Right ventricle myocardium inferior (tissue), 1 donor: ENCODE results near the gene PDE4DIP. TPM values are rescaled to one million over a fixed set of nuclear protein-coding genes. Genes with fewer than 3 reads are reported as not detected.
"Not testable (repeated sequence)": the region's sequence is repeated elsewhere in the genome, so short reads cannot be mapped to it uniquely, and the experiment has no call there.

Experiments
- ATAC-seq: fragments of 200-7000 bp; cut with Tn5 transposase; one replicate; pipeline ENCODE4 v1.9.1; 2020; ENCODE audit warnings: mild to moderate bottlenecking, moderate library complexity
- DNase-seq: peaks from one replicate; pipeline ENCODE4 v3.0.0; 2021; ENCODE audit errors: missing footprints
- intact Hi-C: fragments of 100-400 bp; cut with DNase I; formaldehyde crosslinking; loops from one replicate; pipeline ENCODE4 v1.11.0; 2022
- total RNA-seq: library from RNA; stranded (reverse); fragmentation: NEBNext Ultra II Directional; extraction: Animal tissue kit (Norgen Biotek cat#: 25700); gene quantifications from one replicate; pipeline ENCODE4 v1.2.1, GENCODE V29; 2021
- donor health status: DM: no; HTN: yes; CAD: no; lungs with severe emphysema.

PDE4DIP gene
- total RNA-seq, 1 donor from 2014 or later: 1,846 TPM

DNA sequence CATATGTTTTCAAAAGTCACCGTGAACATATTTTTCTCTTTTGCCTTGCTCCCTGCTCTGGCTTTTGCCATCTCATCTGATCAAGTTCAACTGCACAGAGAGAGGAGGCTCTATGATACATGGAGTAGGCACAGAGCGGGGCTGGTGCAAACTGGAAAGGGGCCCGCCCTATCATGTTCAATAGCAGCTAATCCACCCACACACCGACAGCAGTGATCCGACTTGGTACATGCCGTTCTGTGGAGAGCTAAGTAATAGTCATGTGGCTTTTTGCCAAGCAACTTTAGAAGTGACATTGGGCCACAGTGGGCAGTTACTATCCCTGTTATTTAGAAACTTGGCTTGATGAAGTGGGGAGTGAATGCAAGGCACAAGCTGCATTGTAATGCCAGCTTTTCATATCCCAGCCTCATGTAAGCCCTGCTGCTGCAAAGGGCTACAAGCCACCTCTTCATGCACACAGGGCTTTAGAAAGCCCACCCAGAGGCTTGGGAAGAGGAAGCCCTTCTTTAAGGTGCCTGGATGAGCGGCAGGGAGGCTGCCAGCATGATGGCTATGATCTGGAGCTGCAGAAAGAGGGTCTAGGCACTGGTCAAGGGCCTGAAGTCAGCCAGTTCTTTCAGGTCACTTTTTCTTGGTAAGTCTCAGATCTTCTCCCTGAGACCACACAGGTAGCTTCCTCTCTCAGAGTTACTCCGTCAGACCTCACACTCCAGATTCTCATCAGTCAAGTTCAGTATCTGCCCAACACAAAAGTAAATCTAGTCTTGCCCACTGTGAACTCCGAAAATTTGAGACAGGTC, 57.1 kb downstream of the PDE4DIP start:
- DNase-seq, intact Hi-C loops: not testable (repeated sequence)
- ATAC-seq: peak; percentile 98

DNA sequence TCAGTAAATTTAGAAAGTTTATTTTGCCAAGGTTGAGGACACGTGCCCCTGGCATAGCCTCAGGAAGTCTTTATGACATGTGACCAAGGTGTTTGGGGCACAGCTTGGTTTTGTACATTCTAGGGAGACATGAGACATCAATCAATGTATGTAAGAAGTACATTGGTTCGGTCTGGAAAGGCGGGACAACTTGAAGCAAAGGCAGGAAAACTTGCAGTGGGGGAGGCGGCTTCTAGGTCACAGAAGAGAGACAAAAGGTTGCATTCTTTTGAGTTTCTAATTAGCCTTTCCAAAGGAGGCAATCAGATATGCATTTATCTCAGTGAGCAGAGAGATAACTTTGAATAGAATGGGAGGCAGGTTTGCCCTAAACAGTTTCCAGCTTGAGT, 57.7 kb downstream of the PDE4DIP start:
- ATAC-seq, intact Hi-C loops, DNase-seq: not testable (repeated sequence)

DNA sequence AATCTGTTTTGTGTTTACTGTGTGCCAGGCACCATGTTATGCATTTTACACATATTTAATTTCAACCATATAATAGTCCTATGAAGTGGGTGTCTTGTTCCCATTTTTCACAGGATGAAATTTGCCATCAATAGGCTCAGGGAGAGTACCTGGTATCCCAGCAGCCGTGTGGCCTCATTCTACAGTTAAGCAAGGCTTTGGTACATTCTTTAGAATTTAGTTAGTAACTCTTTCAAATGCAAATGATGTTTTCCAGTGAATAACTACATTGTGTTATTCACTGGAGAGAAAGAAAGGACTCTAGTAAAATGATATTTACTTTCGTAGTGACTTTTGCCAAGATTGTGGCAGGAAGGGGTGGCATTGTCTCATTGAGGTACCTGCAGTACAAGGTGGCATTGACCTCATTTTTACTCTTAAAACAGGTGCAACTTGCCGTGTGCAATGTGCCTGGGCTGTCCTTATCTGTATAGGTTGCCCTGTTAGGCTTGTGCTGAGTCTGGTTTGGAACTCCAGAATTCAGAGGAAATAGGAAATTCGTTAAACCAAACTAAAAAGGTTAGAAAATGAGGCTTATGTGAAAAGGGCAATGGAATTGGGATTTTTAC, 65.1 kb downstream of the PDE4DIP start:
- intact Hi-C loops, DNase-seq, ATAC-seq: not testable (repeated sequence)

DNA sequence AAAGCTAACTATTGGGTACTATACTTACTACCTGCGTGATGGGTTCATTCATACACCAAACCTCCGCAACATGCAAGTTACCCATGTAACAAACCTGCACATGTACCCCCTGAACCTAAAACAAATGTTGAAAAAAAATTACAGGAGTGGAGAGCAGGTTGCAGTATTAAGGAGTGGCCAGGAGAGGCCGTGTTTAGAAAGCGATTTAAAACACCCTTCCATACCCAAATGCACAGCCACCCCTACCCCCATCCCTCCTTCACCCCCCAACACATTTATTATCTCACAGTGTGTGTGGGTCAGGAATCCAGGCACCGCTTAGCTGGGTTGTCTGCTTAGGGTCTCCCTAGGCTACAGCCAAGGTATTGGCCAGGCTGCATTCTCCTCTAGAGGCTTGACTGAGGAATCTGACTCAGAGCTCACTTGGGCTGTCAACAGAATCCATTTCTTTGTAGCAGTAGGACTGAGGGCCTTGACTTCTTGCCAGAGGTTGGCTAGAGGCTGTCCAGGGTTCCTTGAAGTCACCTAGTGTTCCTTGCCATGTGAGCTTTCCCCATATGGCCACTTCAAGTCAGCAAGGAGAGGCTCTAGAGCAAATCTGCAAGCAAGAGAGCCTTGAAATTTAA, 67.2 kb downstream of the PDE4DIP start:
- intact Hi-C loops, DNase-seq: not testable (repeated sequence)
- peak; percentile 28 for ATAC-seq

DNA sequence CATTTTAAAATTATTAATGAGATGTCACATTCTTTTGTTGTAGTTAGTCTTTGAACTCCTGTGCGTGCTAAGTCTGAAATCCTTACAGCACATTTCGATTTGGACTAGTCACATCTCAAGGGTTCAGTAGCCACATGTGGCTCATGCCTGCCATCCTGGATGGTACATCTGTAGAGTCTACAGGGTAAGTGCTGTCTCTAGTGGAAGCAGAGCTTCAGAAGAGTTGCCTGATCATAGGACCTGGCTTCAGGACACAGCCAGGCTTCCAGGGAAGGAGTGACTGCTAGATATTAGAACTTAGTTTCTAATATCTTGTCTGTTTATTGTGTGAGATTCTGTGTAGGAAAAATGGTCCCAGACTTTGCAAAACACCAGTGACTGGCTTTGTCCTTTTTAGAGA, 72.0 kb downstream of the PDE4DIP start:
- peak; percentile 30 for ATAC-seq
- intact Hi-C loops: not testable (repeated sequence)

DNA sequence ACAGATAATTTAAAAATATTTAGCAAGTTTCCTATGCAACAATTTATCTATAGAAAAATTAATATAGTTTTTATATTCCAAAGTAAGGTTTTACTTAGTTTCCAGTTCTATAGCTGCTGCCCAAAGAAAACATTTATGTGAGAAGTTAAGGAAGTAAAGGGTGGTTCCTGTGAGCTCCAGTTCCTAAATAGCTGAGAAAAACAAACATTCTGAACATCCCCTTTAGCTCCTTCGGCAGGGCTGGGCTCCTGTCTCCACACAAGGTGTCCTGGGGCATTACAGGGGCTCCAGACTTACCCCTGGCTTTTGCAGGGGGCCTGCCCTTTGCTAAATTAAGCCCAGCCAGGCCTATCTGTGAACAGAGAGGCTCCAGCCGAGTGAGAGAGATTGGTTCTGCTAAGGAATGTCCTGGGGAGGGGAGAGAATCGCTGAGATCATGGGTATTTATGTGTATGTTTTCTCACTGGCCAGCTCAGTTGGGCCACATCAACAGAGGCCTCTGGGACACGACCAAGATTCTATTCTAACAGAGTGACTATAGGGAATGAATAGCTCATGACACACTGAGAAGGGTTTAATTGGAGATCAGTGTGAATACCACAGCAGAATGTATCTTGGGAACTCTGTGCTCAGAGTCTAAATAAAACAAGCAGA, 72.6 kb downstream of the PDE4DIP start:
- intact Hi-C loops, DNase-seq: not testable (repeated sequence)
- peak; percentile 93 for ATAC-seq

More for the DNA sequence above, 72.0 kb downstream of the PDE4DIP start:
- not testable (repeated sequence) for DNase-seq

DNA sequence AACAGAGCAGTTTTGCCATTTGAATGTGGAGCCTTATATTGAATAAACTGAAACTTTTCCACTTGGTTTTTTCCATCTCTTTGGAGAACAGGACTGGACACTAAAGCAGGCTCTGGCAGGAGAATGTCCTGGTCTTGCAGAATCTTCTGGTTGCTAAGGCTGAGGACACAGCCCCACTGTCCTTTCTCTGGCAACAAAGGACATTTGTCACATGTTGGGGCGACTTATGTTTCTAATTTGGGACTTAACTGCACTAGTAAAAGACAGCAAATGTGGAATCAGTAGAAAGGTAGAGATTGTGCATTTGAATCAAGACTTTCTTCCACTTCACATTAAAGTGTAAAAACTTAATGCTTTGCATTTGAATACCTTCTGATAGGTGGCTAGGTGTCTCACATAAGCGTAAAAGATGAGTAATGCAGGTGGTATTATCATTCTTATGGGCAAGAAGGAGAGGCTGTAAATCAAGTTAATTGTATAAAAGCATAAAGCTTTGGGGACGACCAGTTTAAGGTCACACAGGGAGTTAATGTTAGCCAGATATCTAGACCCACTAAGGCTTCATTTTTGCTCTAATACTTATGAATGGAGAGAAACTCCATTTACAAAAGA, 74.7 kb downstream of the PDE4DIP start:
- peak; percentile 43 for ATAC-seq
- intact Hi-C loops, DNase-seq: not testable (repeated sequence)

DNA sequence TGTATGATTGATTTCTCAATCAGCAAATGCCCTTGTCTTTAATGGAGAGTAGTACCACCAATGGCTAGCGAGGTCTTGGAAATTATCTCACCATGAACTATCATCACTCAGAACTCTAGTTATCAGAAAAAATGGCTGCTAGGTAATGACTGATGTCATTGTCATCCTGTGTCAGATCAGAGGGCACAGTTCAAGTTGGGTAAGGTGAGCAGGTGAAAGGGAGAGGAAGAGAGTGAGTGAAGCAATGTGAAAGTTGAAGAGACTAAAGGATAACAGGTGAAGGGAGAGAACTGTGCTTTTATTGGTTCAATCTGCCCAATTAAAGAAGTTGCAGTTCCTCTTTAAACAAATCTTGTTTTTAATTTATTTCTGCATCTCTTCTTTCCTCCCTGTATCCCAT, 76.8 kb downstream of the PDE4DIP start:
- intact Hi-C loops, ATAC-seq, DNase-seq: not testable (repeated sequence)

DNA sequence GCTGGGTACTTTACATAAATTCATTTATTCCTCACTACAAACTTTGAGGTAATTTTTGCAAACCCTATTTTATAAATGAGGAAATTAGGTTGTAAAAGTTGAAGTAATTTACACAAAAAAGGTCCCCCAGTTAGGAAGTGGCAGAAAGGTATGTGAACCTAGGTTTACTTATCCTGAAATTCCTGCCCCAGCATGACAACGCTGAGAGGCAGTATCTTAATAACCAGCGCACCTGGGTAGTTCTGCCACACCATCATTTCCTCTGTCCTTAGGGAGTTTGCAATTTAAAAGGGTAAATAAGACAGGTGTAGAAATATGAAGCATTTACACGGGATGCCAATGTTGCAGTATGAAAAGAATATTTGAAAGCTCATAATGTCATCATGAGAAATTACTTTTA, 79.6 kb downstream of the PDE4DIP start:
- DNase-seq, intact Hi-C loops, ATAC-seq: not testable (repeated sequence)

DNA sequence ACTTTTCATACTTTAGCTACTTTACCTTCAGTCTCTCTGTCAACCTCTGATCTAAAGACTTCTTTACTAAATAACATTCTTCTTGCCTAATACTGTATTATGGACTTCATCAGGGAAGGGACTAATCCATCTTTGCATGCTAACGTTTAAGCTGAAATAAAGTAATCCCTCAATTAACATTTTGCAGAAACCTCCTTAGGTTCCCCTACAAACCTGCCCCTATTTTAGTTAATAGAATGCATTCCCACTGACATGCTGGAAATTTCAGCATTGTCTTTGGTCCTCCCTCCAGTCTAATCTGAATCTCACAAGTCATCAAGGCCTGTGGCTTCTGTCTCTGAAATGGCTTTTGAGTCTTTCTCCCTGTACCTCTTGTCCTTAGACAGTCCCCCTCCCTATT, 83.4 kb downstream of the PDE4DIP start:
- intact Hi-C loops, DNase-seq, ATAC-seq: not testable (repeated sequence)

DNA sequence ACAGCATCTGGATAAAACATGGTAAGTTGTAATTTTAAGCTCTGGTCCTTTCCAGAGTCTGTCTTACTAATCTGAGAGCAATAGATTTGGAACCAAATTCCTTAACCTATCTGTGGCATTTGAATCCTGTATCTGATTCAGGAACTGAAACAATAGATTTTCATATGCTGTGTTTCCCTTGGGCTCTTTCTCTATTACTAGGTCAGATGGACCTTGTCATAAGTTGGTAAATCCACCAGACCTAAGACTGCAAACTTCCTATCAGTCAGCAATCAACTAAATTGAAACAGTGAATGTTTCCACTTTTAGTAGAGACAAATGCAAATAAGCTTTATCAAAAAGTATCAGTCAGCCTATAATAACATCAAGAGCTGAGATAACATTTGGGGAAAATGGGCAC, 85.0 kb downstream of the PDE4DIP start:
- DNase-seq, ATAC-seq, intact Hi-C loops: not testable (repeated sequence)

DNA sequence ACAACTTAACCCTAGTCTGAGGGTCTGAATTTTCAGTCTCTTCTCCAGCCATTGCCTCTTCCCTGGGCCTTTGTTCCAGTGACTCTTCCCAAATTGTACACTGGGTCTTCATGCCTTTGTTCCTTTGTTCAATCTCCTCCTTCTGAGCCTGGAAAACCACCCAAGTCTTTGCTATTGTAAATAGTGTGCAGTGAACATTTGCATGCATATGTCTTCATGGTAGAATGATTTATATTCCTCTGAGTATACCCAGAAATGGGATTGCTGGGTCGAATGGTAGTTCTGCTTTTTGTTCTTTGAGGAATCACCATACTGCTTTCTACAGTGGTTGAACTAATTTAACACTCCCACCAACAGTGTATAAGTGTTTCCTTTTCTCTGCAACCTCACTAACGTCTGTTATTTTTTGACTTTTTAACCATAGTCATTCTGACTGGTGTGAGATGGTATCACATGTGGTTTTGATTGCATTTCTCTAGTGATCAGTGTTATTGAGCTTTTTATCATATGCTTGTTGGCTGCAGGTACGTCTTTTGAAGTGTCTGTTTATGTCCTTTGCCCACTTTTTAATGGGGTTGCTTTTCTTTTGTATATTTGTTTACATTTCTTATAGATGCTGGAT, 91.3 kb downstream of the PDE4DIP start:
- ATAC-seq, intact Hi-C loops, DNase-seq: not testable (repeated sequence)

DNA sequence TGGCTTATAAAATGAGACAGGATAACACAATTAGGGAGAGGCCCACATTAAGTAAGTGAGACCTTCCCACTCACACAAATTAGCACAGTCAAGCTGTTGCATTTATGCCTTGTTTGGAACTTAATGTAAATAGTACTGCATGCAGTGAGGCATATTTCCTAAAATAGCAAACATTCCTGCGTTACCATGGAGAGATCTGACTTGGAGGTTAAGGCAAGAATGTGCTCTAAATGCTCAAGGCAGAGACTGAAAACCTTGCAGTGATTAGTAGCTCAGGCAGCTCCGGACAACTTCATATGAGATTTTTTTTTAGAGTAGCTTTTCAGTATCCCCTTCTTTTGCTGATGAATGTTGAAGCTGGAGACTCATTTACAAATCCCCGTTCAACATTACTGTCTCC, 98.7 kb downstream of the PDE4DIP start:
- intact Hi-C loops, DNase-seq, ATAC-seq: not testable (repeated sequence)

DNA sequence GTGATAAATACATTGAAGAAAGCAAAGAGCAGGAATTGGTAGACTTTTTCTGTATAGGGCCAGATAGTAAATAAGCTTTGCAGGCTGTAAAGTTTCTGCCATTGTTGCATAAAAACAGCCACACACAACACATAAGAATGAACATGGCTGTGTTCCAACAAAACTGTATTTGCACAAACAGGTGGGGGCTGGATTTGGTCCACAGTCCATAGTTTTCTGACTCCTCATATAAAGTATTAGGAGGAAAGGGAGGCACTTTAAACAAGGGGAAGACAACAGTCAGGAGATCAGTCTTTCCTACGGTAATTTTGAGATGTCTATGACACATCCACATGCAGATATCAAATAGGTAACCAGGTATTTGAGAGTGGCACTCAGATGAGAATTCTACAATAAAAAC, 100.9 kb downstream of the PDE4DIP start:
- ATAC-seq, DNase-seq, intact Hi-C loops: not testable (repeated sequence)

DNA sequence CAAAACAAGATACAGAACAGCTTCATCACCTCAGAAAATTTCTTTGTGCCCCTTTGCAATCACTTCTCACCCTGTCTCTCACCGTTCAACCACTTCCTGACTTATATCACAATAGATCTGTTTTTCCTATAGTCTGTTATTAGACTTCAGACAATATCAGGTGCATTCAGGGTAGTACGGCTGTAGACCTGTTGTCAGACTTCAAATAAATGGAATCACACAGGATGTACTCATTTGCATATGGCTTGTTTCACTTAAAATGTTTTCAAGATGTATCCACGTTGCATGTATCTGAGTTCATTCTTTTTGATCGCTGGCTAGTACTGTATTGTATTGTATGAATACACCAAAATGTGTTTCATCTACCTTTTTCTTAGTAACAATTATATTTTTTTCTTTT, 104.5 kb downstream of the PDE4DIP start:
- ATAC-seq, DNase-seq, intact Hi-C loops: not testable (repeated sequence)

DNA sequence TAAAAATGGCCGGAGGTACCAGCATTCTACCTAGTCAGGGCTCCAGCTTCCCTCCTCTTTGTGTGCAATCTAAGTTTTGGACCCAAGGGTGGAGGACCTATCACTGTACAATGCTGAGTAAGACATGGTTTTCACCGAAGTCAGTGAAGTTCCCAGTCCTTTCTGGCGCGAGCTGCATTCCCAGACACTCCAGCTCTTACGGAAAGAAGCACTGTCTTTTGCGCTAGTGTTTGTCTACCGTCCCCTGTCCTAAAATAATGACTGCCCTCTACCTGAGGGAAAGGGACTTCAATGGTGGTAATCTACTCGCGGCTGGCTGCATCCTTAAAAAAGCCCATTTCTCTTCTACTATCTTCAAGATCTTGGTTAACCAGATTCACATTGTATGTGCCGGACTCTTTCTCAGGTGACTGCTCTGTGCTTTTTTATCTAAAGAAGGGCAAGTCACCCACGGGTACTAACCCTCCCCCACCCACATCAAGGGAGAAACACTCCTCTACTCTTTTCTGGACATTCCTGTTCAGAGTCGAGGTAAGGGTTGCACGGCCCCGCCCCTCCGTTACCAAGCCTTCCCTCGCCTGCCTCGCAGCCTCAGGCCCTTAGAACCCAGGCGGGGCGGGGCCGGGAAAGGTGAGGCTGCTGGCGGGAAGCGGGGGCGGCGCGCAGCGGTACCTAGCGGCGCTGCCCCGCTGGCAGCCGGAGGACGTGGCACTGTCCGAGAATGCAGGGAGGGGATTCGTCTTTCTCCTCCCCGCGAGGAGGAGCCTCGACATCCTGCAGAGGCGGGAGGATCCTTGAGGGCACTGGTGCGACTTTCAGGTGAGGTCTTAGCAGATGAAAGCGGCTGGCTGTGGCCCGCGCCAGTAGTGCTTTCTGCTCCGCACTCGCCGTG, 107.4 kb downstream of the PDE4DIP start:
- peak; percentile 68 for DNase-seq
- ATAC-seq: peak; percentile 85
- intact Hi-C loops: not testable (repeated sequence)

DNA sequence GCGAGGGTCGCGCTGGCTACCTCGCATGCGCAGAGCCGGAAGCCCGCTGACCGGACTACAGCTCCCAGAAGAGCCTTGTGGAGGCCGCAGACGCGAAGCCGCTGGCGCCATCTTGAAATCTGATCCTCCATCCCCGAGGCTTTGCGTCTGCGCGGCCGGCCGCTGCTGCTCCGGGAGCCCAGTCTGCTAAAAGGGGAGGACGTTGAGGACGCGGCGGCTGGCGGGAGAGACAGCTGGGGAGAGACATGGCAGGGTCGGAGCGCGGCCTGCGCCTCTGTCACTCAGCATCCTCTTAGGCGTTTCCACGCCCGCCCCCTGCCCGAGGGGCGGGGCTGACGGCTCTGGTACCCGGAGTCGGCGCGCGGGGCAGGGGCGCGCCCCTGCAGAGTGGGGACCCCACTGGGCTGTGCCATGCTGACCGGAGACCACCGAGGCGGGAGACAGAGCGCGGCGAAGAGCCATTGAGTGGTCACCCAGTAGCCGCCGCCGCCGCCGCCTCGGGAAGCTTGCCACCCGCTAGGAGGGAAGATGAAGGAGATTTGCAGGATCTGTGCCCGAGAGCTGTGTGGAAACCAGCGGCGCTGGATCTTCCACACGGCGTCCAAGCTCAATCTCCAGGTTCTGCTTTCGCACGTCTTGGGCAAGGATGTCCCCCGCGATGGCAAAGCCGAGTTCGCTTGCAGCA, 108.2 kb downstream of the PDE4DIP start:
- intact Hi-C loops: not testable (repeated sequence)
- DNase-seq (peak; percentile 90), ATAC-seq (peak; percentile 96)
